NCI-H2107 treated with DMSO at 0.1 percent for 48 hours (cell line): Measurements from ENCODE around the gene TFDP2.
"Not testable (repeated sequence)": the region's sequence is repeated elsewhere in the genome, so short reads cannot be mapped to it uniquely, and the experiment has no call there.

Source experiments
- DNase-seq: peaks from one replicate; lab custom pipeline; 2025; ENCODE audit not compliant: unreplicated experiment; lab: John Stamatoyannopoulos, UW

TFDP2 gene

GRCh38 chr3:142027300-142027699, 122.0 kb downstream of the TFDP2 start:
- DNase-seq: peak; percentile 24

GRCh38 chr3:142026333-142026732, 123.0 kb downstream of the TFDP2 start:
- DNase-seq: no peak

DNA sequence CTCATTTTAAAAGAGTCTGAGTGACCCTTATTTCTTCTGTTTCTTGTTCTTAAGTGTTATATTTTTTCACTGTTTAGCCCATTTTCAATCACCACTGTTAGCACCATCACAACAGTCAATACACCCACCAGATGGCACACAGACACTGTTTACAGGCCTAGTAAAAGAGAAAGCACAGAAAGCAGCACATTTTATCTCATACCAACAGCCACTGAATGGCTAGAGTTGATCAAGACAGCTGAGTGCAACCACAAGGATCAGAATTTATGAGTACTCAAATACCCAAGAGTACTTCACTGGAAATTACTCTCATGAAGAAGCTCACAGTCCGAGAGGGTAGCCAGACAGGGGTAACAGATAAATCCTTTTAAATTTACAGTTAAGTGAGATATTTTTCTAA, 127.0 kb downstream of the TFDP2 start:
- peak; percentile 63 for DNase-seq

DNA sequence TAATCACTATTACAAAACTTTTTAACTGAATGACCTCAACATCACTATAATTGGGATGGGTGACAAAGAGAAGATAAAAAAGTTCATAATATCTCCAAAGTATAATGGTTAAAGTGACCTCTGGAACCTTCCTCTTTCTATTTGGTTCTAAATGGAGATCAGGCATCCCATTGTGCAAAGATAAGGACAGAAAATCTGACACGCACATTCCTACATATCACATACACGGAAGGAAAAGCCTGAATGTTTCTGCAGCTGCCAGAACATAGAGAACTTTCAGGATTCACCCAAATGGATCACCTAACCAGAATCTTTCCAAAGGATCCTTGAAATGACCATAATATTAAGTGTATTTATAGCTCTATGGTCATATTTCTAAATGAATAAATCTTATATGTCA, 128.2 kb downstream of the TFDP2 start:
- DNase-seq: no peak

GRCh38 chr3:142019794-142020320, 129.5 kb downstream of the TFDP2 start:
- DNase-seq: no peak

- DNase-seq: no peak
These were observed 135.4 kb downstream of the TFDP2 start for GRCh38 chr3:142013993-142014392.

DNA sequence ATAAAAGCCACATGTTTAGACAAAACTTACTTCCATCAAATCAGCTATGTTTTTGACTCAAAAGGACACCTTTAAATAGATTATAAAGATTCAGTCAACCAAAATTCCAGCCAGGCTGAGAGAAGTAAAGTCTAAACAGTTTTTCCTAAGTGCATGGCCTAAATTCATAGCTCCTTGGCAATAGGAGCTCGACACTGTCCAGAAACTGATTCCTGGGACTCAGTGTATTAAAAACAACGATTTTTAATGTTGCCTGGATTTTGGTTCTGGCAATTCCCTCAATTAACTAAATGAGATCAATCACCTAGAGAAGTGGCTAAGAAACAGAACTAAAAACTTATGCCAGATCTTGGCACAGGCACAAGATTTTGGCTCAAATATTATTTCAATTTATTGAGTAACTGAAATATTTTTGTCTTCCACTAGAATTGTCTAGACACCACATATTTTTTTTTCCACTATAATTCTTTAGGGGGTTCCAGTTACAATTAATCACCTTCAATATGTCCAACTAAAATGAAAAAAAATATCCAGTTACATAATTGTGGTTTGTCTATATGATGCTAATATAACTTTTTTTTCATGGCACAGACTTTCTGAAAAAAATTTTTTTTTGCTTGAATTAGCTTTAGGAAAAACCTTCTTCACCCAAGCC, 135.9 kb downstream of the TFDP2 start:
- DNase-seq: no peak

- no peak for DNase-seq
These were observed 140.3 kb downstream of the TFDP2 start for GRCh38 chr3:142009029-142009428.

GRCh38 chr3:142007710-142008399, 141.5 kb downstream of the TFDP2 start:
- DNase-seq: no peak

GRCh38 chr3:142004957-142005356, 144.4 kb downstream of the TFDP2 start:
- DNase-seq: not testable (repeated sequence)

- DNase-seq: no peak
These were observed 145.3 kb downstream of the TFDP2 start for GRCh38 chr3:142004025-142004424.

DNA sequence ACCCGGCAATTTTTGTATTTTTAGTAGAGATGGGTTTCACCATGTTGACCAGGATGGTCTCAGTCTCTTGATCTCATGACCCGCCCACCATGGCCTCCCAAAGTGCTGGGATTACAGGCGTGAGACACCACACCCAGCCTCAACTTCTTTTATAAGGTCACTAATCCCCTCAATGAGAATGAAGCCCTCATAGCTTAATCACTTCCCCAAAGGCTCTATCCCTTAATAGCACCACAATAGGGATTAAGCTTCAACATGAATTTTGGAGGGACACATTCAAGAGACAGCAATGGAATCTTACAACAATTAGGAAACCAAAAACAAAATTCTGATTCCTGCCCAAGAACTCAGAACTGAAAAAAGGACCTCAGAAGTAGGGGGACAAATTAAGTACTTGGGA, 146.1 kb downstream of the TFDP2 start:
- DNase-seq: no peak

- DNase-seq: no peak
These were observed 148.9 kb downstream of the TFDP2 start for GRCh38 chr3:142000325-142000870.

GRCh38 chr3:141998669-141999290, 150.6 kb downstream of the TFDP2 start:
- DNase-seq: peak; percentile 20

DNA sequence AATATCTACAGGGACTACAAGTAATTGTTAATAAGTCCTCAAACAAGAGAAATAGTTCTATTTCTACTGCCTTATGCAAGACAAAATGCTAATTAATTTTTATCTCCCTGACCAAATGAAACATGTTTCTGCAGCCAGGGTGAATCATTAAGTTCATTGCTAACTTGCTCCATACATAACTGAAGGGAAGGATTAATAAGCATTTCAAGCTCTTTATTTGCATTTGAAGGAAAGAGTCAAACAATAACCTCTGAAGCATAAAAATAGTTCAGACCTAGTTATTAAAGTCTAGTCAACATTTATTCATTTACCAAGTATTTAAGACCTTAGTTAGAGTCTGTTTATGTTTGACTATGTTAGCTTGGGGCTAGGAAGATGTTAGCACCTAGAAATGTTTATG, 152.9 kb downstream of the TFDP2 start:
- DNase-seq: no peak

GRCh38 chr3:141994856-141995255, 154.5 kb downstream of the TFDP2 start:
- DNase-seq: no peak

DNA sequence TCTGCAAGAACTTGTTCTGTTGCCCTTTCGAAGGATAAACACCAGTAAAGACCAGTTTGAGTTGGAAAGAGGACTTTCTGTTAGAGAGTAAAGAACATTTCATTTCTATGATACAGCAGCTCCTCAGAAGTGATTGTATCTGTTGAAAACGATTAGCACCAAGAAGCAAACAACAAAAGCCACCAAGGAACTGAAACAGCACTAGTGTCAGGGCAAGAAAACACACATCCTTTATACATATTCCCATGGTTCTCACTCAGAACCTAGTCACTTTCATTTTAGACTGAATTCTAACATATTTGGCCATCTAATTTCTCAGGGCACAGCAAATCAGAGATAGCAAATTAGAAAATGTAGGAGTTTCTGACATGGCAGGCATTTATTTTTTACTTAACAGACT, 156.8 kb downstream of the TFDP2 start:
- no peak for DNase-seq

DNA sequence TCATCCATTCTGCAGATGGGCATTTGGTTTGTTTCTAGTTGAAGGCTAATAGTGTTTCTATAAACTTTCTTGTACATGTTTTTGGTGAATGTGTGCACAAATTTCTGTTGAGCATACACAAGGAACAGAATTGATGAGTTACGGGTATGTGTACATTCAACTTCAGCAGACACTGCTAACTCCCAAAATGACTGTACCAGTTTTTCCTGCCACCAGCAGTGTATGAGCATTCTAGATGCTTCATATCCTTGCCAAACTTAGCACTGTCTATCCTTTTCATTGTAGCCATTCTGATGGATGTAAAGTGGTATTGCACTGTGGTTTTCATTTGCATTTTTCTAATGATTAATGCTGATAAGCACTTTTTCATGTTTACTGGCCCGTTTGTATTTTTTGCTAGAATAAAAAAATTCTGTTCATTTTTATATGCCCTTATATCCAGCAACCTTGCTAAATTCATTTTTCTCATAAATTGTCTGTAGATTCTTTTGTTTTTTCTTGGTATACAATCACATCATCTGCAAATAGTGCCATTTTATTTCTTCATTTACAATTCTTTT, 162.7 kb downstream of the TFDP2 start:
- no peak for DNase-seq

- no peak for DNase-seq
These were observed 168.3 kb downstream of the TFDP2 start for GRCh38 chr3:141981084-141981483.

DNA sequence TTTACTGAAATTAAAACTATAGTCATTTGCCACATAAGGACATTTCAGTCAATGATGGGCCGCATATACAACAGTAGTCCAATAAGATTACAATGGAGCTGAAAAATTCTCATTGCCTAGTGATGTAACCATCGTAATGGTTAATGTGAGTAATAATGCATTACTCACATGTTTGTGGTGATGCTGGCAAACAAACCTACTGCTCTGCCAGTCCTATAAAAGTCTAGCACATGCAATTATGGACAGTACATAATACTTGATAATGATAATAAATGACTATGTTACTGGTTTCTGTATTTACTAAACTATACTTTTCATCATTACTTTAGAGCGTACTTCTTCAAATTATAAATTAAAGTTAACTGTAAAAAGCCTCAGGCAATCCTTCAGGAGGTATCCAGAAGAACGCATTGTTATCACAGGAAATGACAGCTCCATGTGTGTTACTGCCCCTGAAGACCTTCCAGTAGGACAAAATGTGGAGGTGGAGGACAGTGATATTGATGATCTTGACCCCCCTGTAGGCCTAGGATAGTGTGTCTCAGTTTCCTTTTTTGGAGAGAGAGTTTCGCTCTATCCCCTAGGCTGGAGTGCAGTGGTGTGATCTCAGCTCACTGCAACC, 170.2 kb downstream of the TFDP2 start:
- no peak for DNase-seq

GRCh38 chr3:141974777-141975176, 174.6 kb downstream of the TFDP2 start:
- DNase-seq: not testable (repeated sequence)
